Panc1 (cell line): ENCODE data around the gene IARS1. TPM values are rescaled to one million over a fixed set of nuclear protein-coding genes. Genes with fewer than 3 reads are reported as not detected.
A peak's percentile ranks its signal among the peaks of the same experiment; 100 is the strongest.

Source experiments
- ATAC-seq: fragments of 200-7000 bp; cut with Tn5 transposase; 2 replicates; pipeline ENCODE4 v1.9.1; 2020; ENCODE audit warnings: mild to moderate bottlenecking, moderate library complexity
- BruUV-seq: library from RNA; stranded (reverse); fragments of 400-500 nt; replicated peaks from 2 replicates; lab custom pipeline; 2021; lab: Mats Ljungman, UMichigan
- CTCF ChIA-PET: fragments of 300-600 bp; sonication (Branson Sonifier 250); formaldehyde crosslinking; loops from one replicate; lab custom pipeline; 2022; ENCODE audit warnings: antibody characterized with exemption; lab: Charles Lee
- POLR2A ChIA-PET: fragments of 300-600 bp; sonication (Branson Sonifier 250); formaldehyde crosslinking; loops from one replicate; lab custom pipeline; 2022; ENCODE audit warnings: antibody characterized with exemption; lab: Charles Lee
- DNase-seq: peaks from one replicate; pipeline ENCODE4 v3.0.0-alpha.2; 2010; ENCODE audit warnings: low read depth, low spot score
- H3K27ac ChIP-seq: 2 replicates; pipeline ENCODE4 v1.5.1; 2011; ENCODE audit warnings: mild to moderate bottlenecking, low read length, inconsistent platforms
- H3K27me3 ChIP-seq: fragments of 200-500 bp; sonication (Bioruptor generic); 2 replicates; pipeline ENCODE4 v1.6.0; 2014; ENCODE audit warnings: low read length, inconsistent platforms; ENCODE audit not compliant: control insufficient read depth, insufficient read depth
- H3K36me3 ChIP-seq: fragments of 200-500 bp; sonication (Bioruptor generic); 2 replicates; pipeline ENCODE4 v1.5.1; 2014; ENCODE audit warnings: inconsistent platforms, mild to moderate bottlenecking, low read length, moderate library complexity; ENCODE audit not compliant: control insufficient read depth, insufficient read depth
- H3K4me1 ChIP-seq: 2 replicates; pipeline ENCODE4 v1.5.1; 2011; ENCODE audit warnings: inconsistent platforms, mild to moderate bottlenecking, low read length, moderate library complexity; ENCODE audit not compliant: control insufficient read depth, insufficient read depth
- H3K4me3 ChIP-seq, 2 experiments: 2 replicates each; pipeline ENCODE4 v1.5.1; 2011 to 2012; ENCODE audit warnings: low read depth in 2 of 2, low read length in 2 of 2, mild to moderate bottlenecking in 2 of 2, inconsistent platforms in 1 of 2, moderate library complexity in 1 of 2
- H3K9me3 ChIP-seq: fragments of 200-500 bp; sonication (Bioruptor generic); 2 replicates; pipeline ENCODE4 v1.5.1; 2014; ENCODE audit warnings: low read depth, mild to moderate bottlenecking, inconsistent platforms, low read length, moderate library complexity; ENCODE audit not compliant: control insufficient read depth, insufficient read depth
- POLR2AphosphoS5 ChIP-seq: IDR thresholded peaks from 2 replicates; pipeline ENCODE4 v1.6.1; 2012; ENCODE audit warnings: mild to moderate bottlenecking, low read depth, low read length, moderate library complexity
- SIN3A ChIP-seq: IDR thresholded peaks from 2 replicates; pipeline ENCODE4 v1.6.1; 2012; ENCODE audit warnings: low read depth, mild to moderate bottlenecking, low read length, moderate library complexity, borderline replicate concordance; ENCODE audit not compliant: insufficient read depth
- TCF7L2 ChIP-seq: IDR thresholded peaks from 2 replicates; pipeline ENCODE4 v1.6.1; 2011; ENCODE audit warnings: mild to moderate bottlenecking, low read depth, low read length, inconsistent platforms
- in situ Hi-C: cut with HindIII; loops from 2 replicates; pipeline ENCODE4 v1.10.0; 2016; ENCODE audit warnings: low sequenced_read_pairs, low pct_unique_long_range_greater_than_20kb
- intact Hi-C: fragments of 100-400 bp; cut with micrococcal nuclease; formaldehyde crosslinking; loops from one replicate; pipeline ENCODE4 v1.10.0; 2022; ENCODE audit not compliant: unreplicated experiment
- total RNA-seq: library from RNA; stranded (reverse); gene quantifications from one replicate; pipeline ENCODE4 v1.2.1, GENCODE V29; 2021; ENCODE audit not compliant: unreplicated experiment
- TF ChIP-seq, protein P1 (sequence below): fragments of 450-650 bp; IDR thresholded peaks from 2 replicates; pipeline ENCODE4 v1.5.1; 2017; ENCODE audit warnings: mild to moderate bottlenecking
- TF ChIP-seq, protein P2 (sequence below), 2 experiments: IDR thresholded peaks; 2 replicates each; pipeline ENCODE4 v1.6.1; 2011 to 2012; ENCODE audit warnings: low read depth in 2 of 2, control low read depth in 1 of 2, low read length in 1 of 2, mild to moderate bottlenecking in 1 of 2, moderate library complexity in 1 of 2; ENCODE audit not compliant: insufficient read depth in 1 of 2

The IARS1 gene
- total RNA-seq, 1 experiment from 2014 or later: 116 TPM

DNA sequence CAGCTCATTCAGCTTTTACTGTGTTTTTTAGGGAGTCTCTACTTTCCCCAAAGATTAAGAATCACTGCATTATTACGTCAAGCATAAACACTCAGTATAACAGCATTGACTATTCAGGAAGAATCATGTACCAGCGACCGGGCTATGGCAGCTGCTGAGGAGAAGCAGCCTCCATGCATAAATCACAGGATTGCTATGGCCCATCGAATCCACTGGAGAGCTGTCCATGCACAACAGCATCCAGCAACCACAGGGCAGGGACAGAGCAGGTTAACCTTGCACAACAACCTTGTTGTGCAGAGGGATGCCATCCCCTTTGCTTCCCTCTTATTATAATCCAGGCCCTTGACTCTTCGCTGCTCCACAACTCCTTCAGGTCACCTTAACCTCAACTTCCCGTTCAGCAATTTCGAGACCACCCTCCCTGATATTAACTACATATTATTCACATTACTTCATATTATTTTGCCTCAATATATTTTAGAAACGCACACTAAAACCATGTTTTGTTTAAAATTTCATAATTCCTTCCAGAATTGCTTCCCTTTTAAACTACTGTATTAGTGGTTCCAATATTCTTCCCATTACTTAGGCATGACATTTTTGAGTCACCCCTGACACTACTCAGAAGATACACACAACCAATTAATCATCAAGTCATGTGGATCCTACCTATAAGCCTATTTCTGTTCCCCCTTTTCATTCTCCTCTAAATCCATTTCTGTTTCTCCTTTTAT lies 991 bp downstream of the IARS1 start:
- no peak for ATAC-seq
- intact Hi-C loops: no loop called here
- in situ Hi-C loops: no loop called here
- no peaks in the 10 kb centered on the region for H3K27me3 ChIP-seq
- H3K9me3 ChIP-seq: no peaks in the 10 kb centered on the region
- BruUV-seq: no TSS peak
- DNase-seq: no peak
- peak overlapping the region; percentile 76 to 97 for H3K4me3 ChIP-seq
- POLR2A ChIA-PET: no interaction called here
- H3K4me1 ChIP-seq: peaks cover 12% of the 10 kb centered on the region
- peak overlapping the region; percentile 98 for H3K27ac ChIP-seq
- TF ChIP-seq, protein P1, sequence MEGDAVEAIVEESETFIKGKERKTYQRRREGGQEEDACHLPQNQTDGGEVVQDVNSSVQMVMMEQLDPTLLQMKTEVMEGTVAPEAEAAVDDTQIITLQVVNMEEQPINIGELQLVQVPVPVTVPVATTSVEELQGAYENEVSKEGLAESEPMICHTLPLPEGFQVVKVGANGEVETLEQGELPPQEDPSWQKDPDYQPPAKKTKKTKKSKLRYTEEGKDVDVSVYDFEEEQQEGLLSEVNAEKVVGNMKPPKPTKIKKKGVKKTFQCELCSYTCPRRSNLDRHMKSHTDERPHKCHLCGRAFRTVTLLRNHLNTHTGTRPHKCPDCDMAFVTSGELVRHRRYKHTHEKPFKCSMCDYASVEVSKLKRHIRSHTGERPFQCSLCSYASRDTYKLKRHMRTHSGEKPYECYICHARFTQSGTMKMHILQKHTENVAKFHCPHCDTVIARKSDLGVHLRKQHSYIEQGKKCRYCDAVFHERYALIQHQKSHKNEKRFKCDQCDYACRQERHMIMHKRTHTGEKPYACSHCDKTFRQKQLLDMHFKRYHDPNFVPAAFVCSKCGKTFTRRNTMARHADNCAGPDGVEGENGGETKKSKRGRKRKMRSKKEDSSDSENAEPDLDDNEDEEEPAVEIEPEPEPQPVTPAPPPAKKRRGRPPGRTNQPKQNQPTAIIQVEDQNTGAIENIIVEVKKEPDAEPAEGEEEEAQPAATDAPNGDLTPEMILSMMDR: no peak
- TF ChIP-seq SIN3A (no peak), TCF7L2 (no peak), POLR2AphosphoS5 (no peak)
- TF ChIP-seq, protein P2, sequence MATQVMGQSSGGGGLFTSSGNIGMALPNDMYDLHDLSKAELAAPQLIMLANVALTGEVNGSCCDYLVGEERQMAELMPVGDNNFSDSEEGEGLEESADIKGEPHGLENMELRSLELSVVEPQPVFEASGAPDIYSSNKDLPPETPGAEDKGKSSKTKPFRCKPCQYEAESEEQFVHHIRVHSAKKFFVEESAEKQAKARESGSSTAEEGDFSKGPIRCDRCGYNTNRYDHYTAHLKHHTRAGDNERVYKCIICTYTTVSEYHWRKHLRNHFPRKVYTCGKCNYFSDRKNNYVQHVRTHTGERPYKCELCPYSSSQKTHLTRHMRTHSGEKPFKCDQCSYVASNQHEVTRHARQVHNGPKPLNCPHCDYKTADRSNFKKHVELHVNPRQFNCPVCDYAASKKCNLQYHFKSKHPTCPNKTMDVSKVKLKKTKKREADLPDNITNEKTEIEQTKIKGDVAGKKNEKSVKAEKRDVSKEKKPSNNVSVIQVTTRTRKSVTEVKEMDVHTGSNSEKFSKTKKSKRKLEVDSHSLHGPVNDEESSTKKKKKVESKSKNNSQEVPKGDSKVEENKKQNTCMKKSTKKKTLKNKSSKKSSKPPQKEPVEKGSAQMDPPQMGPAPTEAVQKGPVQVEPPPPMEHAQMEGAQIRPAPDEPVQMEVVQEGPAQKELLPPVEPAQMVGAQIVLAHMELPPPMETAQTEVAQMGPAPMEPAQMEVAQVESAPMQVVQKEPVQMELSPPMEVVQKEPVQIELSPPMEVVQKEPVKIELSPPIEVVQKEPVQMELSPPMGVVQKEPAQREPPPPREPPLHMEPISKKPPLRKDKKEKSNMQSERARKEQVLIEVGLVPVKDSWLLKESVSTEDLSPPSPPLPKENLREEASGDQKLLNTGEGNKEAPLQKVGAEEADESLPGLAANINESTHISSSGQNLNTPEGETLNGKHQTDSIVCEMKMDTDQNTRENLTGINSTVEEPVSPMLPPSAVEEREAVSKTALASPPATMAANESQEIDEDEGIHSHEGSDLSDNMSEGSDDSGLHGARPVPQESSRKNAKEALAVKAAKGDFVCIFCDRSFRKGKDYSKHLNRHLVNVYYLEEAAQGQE (IDR thresholded peaks at IDR 0.05; ENCODE audit: insufficient read depth in 1 of 2, low read depth in 2 of 2, low read length in 1 of 2): no peak
- H3K36me3 ChIP-seq: peaks cover 22% of the 10 kb centered on the region
- CTCF ChIA-PET: no interaction called here

DNA sequence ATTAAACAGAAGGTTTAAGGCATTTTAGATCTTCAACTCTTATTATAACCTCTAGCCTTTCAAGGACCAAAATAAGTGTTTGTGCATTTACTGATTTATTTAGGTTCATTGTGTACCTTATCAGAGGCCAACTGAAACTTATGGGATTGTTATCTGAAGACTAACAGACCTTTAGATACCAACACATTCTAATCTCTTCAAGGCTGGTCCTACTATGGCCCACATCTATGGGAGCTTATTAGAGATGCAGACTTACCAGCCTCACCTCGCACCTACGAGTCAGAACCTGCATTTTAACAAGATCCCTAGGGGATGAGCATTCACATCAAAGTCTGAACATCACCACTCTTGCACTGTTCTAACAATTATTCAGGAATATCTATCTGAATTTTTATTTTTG lies 1.9 kb downstream of the IARS1 start:
- ATAC-seq (no peak), DNase-seq (no peak)
- peaks cover 23% of the 10 kb centered on the region for H3K36me3 ChIP-seq
- in situ Hi-C loops (no loop called here), intact Hi-C loops (no loop called here)
- H3K4me1 ChIP-seq: peaks cover 12% of the 10 kb centered on the region
- ChIA-PET POLR2A (interaction anchor here (0.6 kb wide), 1 partner anchor 534 kb away, joined by 4 read pairs; no protein-coding TSS in a partner anchor), CTCF (no interaction called here)
- no peaks in the 10 kb centered on the region for H3K9me3 ChIP-seq
- no peak for TF ChIP-seq SIN3A
- TF ChIP-seq, protein P2 (IDR thresholded peaks at IDR 0.05; ENCODE audit: insufficient read depth in 1 of 2, low read depth in 2 of 2, low read length in 1 of 2): no peak
- no peak for TF ChIP-seq POLR2AphosphoS5
- BruUV-seq: no TSS peak
- H3K27ac ChIP-seq: no peak overlapping the region
- peak overlapping the region; percentile 76 to 97 for H3K4me3 ChIP-seq
- no peaks in the 10 kb centered on the region for H3K27me3 ChIP-seq
